OCI-LY7 (cell line): ENCODE results near the gene CHD1L. TPM values are rescaled to one million over a fixed set of nuclear protein-coding genes. Genes with fewer than 3 reads are reported as not detected.
"Not testable (repeated sequence)": the region's sequence is repeated elsewhere in the genome, so short reads cannot be mapped to it uniquely, and the experiment has no call there.

Experiments
- BruUV-seq: library from RNA; stranded (reverse); fragments of 400-500 nt; replicated peaks from 2 replicates; lab custom pipeline; 2021; lab: Mats Ljungman, UMichigan
- CTCF ChIA-PET: fragments of 300-600 bp; sonication (Branson Sonifier 250); formaldehyde crosslinking; loops from one replicate; lab custom pipeline; 2022; ENCODE audit warnings: antibody characterized with exemption; ENCODE audit not compliant: unreplicated experiment; lab: Charles Lee
- POLR2A ChIA-PET: fragments of 300-600 bp; sonication (Branson Sonifier 250); formaldehyde crosslinking; loops from one replicate; lab custom pipeline; 2022; ENCODE audit warnings: antibody characterized with exemption; lab: Charles Lee
- DNase-seq: peaks from one replicate; pipeline ENCODE4 v3.0.0-alpha.2; 2015; ENCODE audit warnings: low spot score
- H2AFZ ChIP-seq: fragments of 200-600 bp; sonication (generic), shearing (Covaris generic); 2 replicates; pipeline ENCODE4 v1.6.1; 2014; ENCODE audit warnings: mild to moderate bottlenecking, antibody characterized with exemption, low read length, moderate library complexity
- H3K27ac ChIP-seq: fragments of 200-600 bp; sonication (generic); 2 replicates; pipeline ENCODE4 v1.5.1; 2014; ENCODE audit warnings: mixed run types, low read depth, mild to moderate bottlenecking, moderate library complexity, low read length, inconsistent platforms; ENCODE audit not compliant: poor library complexity, severe bottlenecking
- H3K36me3 ChIP-seq: fragments of 200-600 bp; sonication (generic); 2 replicates; pipeline ENCODE4 v1.6.1; 2014; ENCODE audit warnings: mild to moderate bottlenecking, antibody characterized with exemption, low read length, moderate library complexity, mixed read lengths; ENCODE audit not compliant: insufficient read depth
- H3K4me1 ChIP-seq: fragments of 200-600 bp; sonication (generic); 2 replicates; pipeline ENCODE4 v1.5.1; 2014; ENCODE audit warnings: mild to moderate bottlenecking, low read length; ENCODE audit not compliant: insufficient read depth, poor library complexity, severe bottlenecking
- H3K4me2 ChIP-seq: fragments of 200-600 bp; sonication (generic); 2 replicates; pipeline ENCODE4 v1.6.1; 2014; ENCODE audit warnings: mild to moderate bottlenecking, low read length
- H3K4me3 ChIP-seq: fragments of 200-600 bp; sonication (generic); 2 replicates; pipeline ENCODE4 v1.5.1; 2014; ENCODE audit warnings: mild to moderate bottlenecking, low read depth, low read length; ENCODE audit not compliant: poor library complexity, severe bottlenecking
- H3K79me2 ChIP-seq: fragments of 200-600 bp; sonication (generic); 2 replicates; pipeline ENCODE4 v1.6.1; 2016; ENCODE audit warnings: low read depth, mild to moderate bottlenecking, low read length, moderate library complexity, mixed read lengths; ENCODE audit not compliant: insufficient read depth
- H3K9me2 ChIP-seq: fragments of 200-600 bp; sonication (generic); 2 replicates; pipeline ENCODE4 v1.6.1; 2016; ENCODE audit warnings: mild to moderate bottlenecking, low read length, mixed read lengths; ENCODE audit not compliant: insufficient read depth
- H3K9me3 ChIP-seq: fragments of 200-600 bp; sonication (generic); 2 replicates; pipeline ENCODE4 v1.6.1; 2014; ENCODE audit warnings: mild to moderate bottlenecking, mixed run types, low read length, mixed read lengths
- H4K20me1 ChIP-seq: fragments of 200-600 bp; sonication (generic); 2 replicates; pipeline ENCODE4 v1.6.1; 2014; ENCODE audit warnings: mild to moderate bottlenecking, antibody characterized with exemption, low read length, moderate library complexity, mixed read lengths; ENCODE audit not compliant: insufficient read depth
- EZH2phosphoT487 ChIP-seq: fragments of 200-600 bp; sonication (generic); IDR thresholded peaks from 2 replicates; pipeline ENCODE4 v1.6.1; 2018; ENCODE audit warnings: low read depth, borderline replicate concordance, mild to moderate bottlenecking, mixed run types, antibody characterized with exemption, low read length, moderate library complexity, mixed read lengths
- intact Hi-C: fragments of 100-400 bp; cut with micrococcal nuclease; formaldehyde crosslinking; loops from one replicate; pipeline ENCODE4 v1.10.0; 2022; ENCODE audit not compliant: unreplicated experiment
- total RNA-seq, 2 experiments: library from RNA; depleted of rRNA in 1 of 2; stranded (reverse); fragments of >200 nt in 1 of 2; shearing (Covaris generic) in 1 of 2; gene quantifications; 2 replicates each; pipeline ENCODE4 v1.2.3, GENCODE V29; 2014 to 2022
- TF ChIP-seq, protein P1 (sequence below): fragments of 200-600 bp; sonication (generic); conservative IDR thresholded peaks from 2 replicates; pipeline ENCODE4 v1.5.1; 2014; ENCODE audit warnings: mild to moderate bottlenecking, antibody characterized with exemption, low read length, moderate library complexity, mixed read lengths

Gene CHD1L
- total RNA-seq, 2 experiments from 2014 or later, result 42.2 to 52.5 TPM

DNA sequence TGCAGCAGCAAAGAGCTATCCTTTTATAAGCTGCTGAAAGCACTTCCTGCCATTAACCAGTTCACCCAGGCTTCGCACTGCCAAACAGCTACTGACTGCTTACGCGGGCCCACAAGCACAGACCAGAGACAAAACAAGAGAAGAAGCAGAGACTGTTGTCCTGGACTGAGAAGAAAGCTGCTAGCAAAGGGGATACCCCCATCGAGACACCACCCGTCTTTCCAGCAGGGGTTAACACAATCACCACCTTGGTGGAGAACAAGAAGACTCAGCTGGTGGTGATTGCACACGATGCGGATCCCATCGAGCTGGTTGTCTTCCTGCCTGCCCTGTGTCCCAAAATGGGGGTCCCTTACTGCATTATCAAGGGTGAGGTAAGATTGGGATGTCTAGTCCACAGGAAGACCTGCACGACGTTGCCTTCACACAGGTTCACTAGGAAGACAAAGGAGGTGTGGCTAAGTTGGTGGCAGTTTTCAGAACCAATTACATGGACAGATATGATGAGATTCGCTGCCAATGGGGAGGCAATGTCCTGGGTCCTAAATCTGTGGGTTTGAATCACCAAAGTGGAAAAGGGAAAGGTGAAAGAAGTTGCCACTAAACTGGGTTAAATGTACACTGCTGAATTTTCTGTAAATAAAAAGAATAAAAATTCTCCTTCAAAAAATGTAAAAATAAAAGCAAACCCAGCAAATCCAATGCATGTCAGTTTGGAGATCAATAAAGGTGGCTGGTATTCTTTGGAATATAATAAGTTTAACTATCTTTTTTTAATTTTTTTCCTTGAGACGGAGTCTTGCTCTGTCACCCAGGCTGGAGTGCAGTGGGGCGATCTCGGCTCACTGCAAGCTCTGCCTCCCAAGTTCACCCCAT, 18.5 kb upstream of the CHD1L start:
- Histone ChIP-seq H3K4me3 (no peak overlapping the region), H3K4me1 (peaks cover 9% of the 10 kb centered on the region), H3K27ac (no peak overlapping the region), H3K9me3 (no peaks in the 10 kb centered on the region), H4K20me1 (no peaks in the 10 kb centered on the region), H3K79me2 (no peaks in the 10 kb centered on the region), H2AFZ (no peak overlapping the region), H3K36me3 (no peaks in the 10 kb centered on the region), H3K4me2 (no peak overlapping the region), H3K9me2 (no peaks in the 10 kb centered on the region)
- ChIA-PET CTCF (no interaction called here), POLR2A (interaction anchor here (0.7 kb wide), 1 partner anchor 19 kb away, joined by 3 read pairs; no protein-coding TSS in a partner anchor)
- no TSS peak for BruUV-seq
- intact Hi-C loops, result no loop called here
- DNase-seq, result no peak
- TF ChIP-seq, protein P1, sequence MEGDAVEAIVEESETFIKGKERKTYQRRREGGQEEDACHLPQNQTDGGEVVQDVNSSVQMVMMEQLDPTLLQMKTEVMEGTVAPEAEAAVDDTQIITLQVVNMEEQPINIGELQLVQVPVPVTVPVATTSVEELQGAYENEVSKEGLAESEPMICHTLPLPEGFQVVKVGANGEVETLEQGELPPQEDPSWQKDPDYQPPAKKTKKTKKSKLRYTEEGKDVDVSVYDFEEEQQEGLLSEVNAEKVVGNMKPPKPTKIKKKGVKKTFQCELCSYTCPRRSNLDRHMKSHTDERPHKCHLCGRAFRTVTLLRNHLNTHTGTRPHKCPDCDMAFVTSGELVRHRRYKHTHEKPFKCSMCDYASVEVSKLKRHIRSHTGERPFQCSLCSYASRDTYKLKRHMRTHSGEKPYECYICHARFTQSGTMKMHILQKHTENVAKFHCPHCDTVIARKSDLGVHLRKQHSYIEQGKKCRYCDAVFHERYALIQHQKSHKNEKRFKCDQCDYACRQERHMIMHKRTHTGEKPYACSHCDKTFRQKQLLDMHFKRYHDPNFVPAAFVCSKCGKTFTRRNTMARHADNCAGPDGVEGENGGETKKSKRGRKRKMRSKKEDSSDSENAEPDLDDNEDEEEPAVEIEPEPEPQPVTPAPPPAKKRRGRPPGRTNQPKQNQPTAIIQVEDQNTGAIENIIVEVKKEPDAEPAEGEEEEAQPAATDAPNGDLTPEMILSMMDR, result no peak
- no peak for TF ChIP-seq EZH2phosphoT487

DNA sequence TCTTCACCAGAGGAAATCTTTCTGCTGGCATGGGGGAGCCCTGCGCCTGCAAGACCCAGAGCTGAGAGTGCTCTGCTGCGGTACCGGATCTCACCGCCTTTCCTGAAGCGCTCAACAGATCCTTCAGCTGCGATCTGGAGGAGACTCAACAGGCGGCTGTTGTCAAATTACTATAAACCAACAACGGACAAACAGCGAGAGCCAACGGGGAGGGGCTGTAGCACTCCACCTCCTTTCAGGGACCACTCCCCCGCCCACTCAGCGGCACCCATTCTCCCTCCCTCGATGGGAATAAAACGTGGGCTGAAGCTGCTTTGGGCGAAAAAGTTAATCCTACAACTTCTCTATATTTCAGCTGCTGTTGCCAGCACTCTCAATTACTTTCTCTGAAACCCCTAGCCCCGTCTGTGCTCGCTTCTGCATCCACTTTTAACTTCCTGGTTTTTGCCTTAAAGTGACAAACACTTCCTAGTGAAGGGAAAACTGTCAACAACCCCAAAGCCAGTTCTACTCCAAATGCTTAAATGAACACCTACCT, 17.2 kb upstream of the CHD1L start, which contains the start of gene FMO5:
Gene FMO5, minus strand, starts transcription at position 147 of the 538 bp plus-strand sequence. CDS start 310 bp downstream, outside the sequence.
- intact Hi-C loops, result no loop called here
- no peak for TF ChIP-seq EZH2phosphoT487
- TF ChIP-seq, protein P1, result peak; percentile 22; the same call in 1 of the 2 replicates
- Histone ChIP-seq H3K27ac (peak within 1 kb of the TSS; percentile 43), H3K4me1 (peaks cover 9% of the 10 kb centered on the region), H2AFZ (peak within 1 kb of the TSS; percentile 99), H3K4me2 (peak within 1 kb of the TSS; percentile 76), H3K9me3 (no peaks in the 10 kb centered on the region), H3K9me2 (no peaks in the 10 kb centered on the region), H3K4me3 (peak within 1 kb of the TSS; percentile 66), H4K20me1 (no peaks in the 10 kb centered on the region), H3K79me2 (no peaks in the 10 kb centered on the region), H3K36me3 (no peaks in the 10 kb centered on the region)
- CTCF ChIA-PET, result no interaction called here
- POLR2A ChIA-PET, result interaction anchor here (0.8 kb wide), 1 partner anchor 24 kb away, joined by 4 read pairs; no protein-coding TSS in a partner anchor
- BruUV-seq, result no TSS peak
- peak; percentile 66 for DNase-seq

DNA sequence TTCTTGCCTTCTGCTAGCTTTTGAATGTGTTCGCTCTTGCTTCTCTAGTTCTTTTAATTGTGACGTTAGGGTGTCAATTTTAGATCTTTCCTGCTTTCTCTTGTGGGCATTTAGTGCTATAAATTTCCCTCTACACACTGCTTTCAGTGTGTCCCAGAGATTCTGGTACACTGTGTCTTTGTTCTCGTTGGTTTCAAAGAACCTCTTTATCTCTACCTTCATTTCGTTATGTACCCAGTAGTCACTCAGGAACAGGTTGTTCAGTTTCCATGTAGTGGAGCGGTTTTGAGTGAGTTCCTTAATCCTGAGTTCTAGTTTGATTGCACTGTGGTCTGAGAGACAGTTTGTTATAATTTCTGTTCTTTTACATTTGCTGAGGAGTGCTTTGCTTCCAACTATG, 11.5 kb upstream of the CHD1L start:
- intact Hi-C loops, H3K4me1 ChIP-seq, BruUV-seq, CTCF ChIA-PET, DNase-seq, H3K4me3 ChIP-seq, H4K20me1 ChIP-seq, H3K36me3 ChIP-seq, H3K9me3 ChIP-seq, H3K79me2 ChIP-seq, H3K27ac ChIP-seq, H3K9me2 ChIP-seq, H2AFZ ChIP-seq, H3K4me2 ChIP-seq, POLR2A ChIA-PET: not testable (repeated sequence)

DNA sequence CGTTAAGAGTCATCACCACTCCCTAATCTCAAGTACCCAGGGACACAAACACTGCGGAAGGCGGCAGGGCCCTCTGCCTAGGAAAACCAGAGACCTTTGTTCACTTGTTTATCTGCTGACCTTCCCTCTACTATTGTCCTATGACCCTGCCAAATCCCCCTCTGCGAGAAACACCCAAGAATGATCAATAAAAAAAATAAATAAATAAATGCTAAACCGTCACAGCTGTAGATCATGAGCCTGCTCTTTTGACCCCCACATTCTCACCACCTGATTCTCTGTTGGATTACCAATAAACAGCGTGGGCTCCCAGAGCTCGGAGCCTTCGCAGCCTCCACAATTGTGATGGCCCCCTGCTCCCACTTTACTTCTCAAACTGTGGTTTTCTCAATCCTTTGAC, 8.6 kb upstream of the CHD1L start:
- H4K20me1 ChIP-seq, CTCF ChIA-PET, H2AFZ ChIP-seq, POLR2A ChIA-PET, BruUV-seq, H3K27ac ChIP-seq, H3K79me2 ChIP-seq, H3K4me2 ChIP-seq, H3K9me2 ChIP-seq, H3K4me1 ChIP-seq, intact Hi-C loops, H3K36me3 ChIP-seq, DNase-seq, H3K4me3 ChIP-seq: not testable (repeated sequence)
- 0 out of 2 replicates have a peak, but pooled peaks cover 12% of the 10 kb centered on the region for H3K9me3 ChIP-seq
